Mucosa of descending colon (tissue), 3 donors: ENCODE measurements around the gene MRPS27. TPM values are rescaled to one million over a fixed set of nuclear protein-coding genes. Genes with fewer than 3 reads are reported as not detected.

Experiments
- ATAC-seq: fragments of 200-7000 bp; cut with Tn5 transposase; one replicate; pipeline ENCODE4 v1.9.1; 2020; ENCODE audit warnings: mild to moderate bottlenecking, moderate library complexity
- DNase-seq, 3 donors: peaks; one replicate each; pipeline ENCODE4 v3.0.0-alpha.2; 2020
- H3K36me3 ChIP-seq: fragments of 200-600 bp; one replicate; pipeline ENCODE4 v1.8.0; 2021; ENCODE audit warnings: low read depth, mild to moderate bottlenecking
- H3K4me1 ChIP-seq: fragments of 200-600 bp; one replicate; pipeline ENCODE4 v1.8.0; 2021; ENCODE audit warnings: low read depth, mild to moderate bottlenecking
- H3K4me3 ChIP-seq: fragments of 200-600 bp; one replicate; pipeline ENCODE4 v1.8.0; 2021; ENCODE audit warnings: mild to moderate bottlenecking
- H3K9me3 ChIP-seq: fragments of 200-600 bp; one replicate; pipeline ENCODE4 v1.8.0; 2021; ENCODE audit warnings: mild to moderate bottlenecking
- intact Hi-C, 2 donors: fragments of 100-400 bp; cut with DNase I in 1 of 2; cut with micrococcal nuclease in 1 of 2; formaldehyde crosslinking; loops; one replicate each; pipeline versions ENCODE4 v1.11.0 to v1.11.1; 2022; cut with DNase I, micrococcal nuclease
- total RNA-seq, 3 donors: library from RNA; stranded (reverse); fragmentation: NEBNext Ultra II Directional in 2 of 3; extraction: Animal tissue kit (Norgen Biotek cat#: 25700) in 2 of 3; gene quantifications; one replicate each; pipeline versions ENCODE4 v1.2.1 to v1.2.4, GENCODE V29; 2021 to 2023
- TF ChIP-seq, protein P1 (sequence below): fragments of 200-600 bp; IDR thresholded peaks from one replicate; pipeline ENCODE4 v1.8.0; 2022; ENCODE audit warnings: antibody characterized with exemption, mild to moderate bottlenecking
- donor health status: DM: no; HTN: no; CAD: no; lungs with moderate emphysema.
- donor health status: DM: no; HTN: no; CAD: no.
- donor health status: DM: no; HTN: yes; CAD: no.

The MRPS27 gene
- total RNA-seq, 3 donors from 2014 or later, result 32.7 to 40.3 (median 37.6) TPM

DNA sequence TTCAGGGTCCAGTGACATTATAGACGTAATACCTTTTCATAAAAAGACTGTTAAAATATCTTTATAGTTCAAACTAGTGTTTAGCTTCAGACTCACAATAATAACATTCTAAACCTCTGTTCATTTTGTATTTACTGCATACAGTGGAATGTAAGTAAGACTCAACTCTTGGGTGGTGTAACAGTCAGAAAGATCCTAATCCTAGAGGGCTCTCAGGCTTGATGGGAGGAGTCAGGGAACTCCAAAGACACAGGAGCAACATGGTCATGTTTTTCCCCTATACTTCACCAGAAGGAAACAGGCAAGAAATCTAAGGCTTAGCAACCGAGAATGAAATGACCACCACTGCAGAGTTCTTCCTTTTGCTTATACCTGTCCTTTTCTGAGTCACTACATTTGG is 82.6 kb downstream of the MRPS27 start:
- Histone ChIP-seq H3K9me3 (no peaks in the 10 kb centered on the region), H3K4me3 (no peak overlapping the region), H3K4me1 (no peaks in the 10 kb centered on the region), H3K36me3 (no peaks in the 10 kb centered on the region)
- no peak for ATAC-seq
- no peak for DNase-seq
- intact Hi-C loops, result no loop called here
- TF ChIP-seq, protein P1, sequence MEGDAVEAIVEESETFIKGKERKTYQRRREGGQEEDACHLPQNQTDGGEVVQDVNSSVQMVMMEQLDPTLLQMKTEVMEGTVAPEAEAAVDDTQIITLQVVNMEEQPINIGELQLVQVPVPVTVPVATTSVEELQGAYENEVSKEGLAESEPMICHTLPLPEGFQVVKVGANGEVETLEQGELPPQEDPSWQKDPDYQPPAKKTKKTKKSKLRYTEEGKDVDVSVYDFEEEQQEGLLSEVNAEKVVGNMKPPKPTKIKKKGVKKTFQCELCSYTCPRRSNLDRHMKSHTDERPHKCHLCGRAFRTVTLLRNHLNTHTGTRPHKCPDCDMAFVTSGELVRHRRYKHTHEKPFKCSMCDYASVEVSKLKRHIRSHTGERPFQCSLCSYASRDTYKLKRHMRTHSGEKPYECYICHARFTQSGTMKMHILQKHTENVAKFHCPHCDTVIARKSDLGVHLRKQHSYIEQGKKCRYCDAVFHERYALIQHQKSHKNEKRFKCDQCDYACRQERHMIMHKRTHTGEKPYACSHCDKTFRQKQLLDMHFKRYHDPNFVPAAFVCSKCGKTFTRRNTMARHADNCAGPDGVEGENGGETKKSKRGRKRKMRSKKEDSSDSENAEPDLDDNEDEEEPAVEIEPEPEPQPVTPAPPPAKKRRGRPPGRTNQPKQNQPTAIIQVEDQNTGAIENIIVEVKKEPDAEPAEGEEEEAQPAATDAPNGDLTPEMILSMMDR, result no peak

DNA sequence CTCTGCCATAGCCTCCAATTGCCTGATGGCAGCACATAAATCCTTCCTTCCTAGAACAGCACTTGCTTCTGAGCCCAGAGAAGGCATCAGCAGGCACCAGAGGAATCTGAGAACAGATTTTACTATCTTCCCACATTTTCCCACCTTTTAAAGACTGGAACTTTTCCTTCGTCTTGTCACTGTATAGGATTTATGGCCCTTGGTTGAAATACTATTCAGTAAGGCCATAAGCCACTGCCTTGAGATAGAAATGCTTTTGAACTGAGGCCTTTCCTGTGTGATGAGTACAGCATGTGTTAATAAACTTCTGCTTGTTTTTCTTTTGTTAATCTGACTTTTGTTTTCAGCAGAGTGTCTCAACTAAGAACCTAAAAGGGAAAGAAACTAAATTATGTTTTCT is 84.3 kb downstream of the MRPS27 start:
- Histone ChIP-seq H3K4me3 (no peak overlapping the region), H3K9me3 (no peaks in the 10 kb centered on the region), H3K4me1 (no peaks in the 10 kb centered on the region), H3K36me3 (no peaks in the 10 kb centered on the region)
- ATAC-seq (no peak), DNase-seq (no peak)
- TF ChIP-seq, protein P1, result no peak
- intact Hi-C loops, result no loop called here

GRCh38 chr5:72234868-72235267 is 85.2 kb downstream of the MRPS27 start:
- no peaks in the 10 kb centered on the region for H3K4me1 ChIP-seq
- no peak for ATAC-seq
- no peaks in the 10 kb centered on the region for H3K9me3 ChIP-seq
- no peak overlapping the region for H3K4me3 ChIP-seq
- H3K36me3 ChIP-seq, result no peaks in the 10 kb centered on the region
- DNase-seq, result no peak
- TF ChIP-seq, protein P1, result no peak
- intact Hi-C loops, result no loop called here

GRCh38 chr5:72234265-72234700 is 85.8 kb downstream of the MRPS27 start:
- H3K4me1 ChIP-seq, result no peaks in the 10 kb centered on the region
- TF ChIP-seq, protein P1, result no peak
- H3K4me3 ChIP-seq, result no peak overlapping the region
- DNase-seq (no peak), ATAC-seq (peak; percentile 65)
- H3K36me3 ChIP-seq, result no peaks in the 10 kb centered on the region
- no peaks in the 10 kb centered on the region for H3K9me3 ChIP-seq
- intact Hi-C loops, result no loop called here

DNA sequence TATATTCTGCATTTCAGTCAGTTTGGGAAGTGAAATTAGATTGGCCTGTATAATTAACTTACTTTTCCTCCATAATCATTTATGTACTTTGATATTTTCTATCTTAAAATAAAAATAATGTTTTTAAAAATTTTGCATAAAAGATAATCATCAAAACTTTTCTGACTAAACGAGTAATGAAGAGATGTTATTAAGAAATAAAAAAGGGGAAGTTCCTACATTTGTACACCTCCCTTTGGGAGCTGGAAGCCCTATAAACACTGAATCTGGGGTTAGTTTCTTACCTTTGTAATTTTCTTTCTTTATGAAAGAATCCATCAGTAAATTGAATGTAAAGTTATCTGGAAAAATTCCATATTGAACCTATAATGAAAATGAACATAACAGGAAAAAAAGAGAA is 86.2 kb downstream of the MRPS27 start:
- Histone ChIP-seq H3K36me3 (no peaks in the 10 kb centered on the region), H3K9me3 (no peaks in the 10 kb centered on the region), H3K4me1 (no peaks in the 10 kb centered on the region), H3K4me3 (no peak overlapping the region)
- intact Hi-C loops, result no loop called here
- ATAC-seq (no peak), DNase-seq (no peak)
- TF ChIP-seq, protein P1, result no peak

DNA sequence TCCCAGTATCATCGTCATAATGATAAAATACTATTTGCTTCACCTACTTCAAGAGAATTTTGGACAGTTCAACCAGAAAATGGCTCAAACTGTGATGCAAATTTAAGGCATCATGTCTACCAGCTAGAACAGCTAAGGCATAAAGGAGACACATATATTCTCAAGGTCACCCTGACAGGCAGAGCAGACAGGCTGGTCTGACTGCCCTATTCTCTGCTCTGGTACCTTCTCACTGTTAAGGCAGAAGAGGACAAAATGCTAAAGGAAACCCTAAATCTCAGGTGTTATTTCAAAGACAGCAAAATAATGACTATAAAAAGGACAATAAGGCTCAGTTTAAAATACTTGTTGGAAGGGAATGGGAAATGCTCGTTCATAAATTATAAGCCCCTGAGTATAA is 87.2 kb downstream of the MRPS27 start:
- intact Hi-C loops, result no loop called here
- TF ChIP-seq, protein P1, result no peak

More for the DNA sequence above, 87.2 kb downstream of the MRPS27 start:
- Histone ChIP-seq H3K4me3 (no peak overlapping the region), H3K4me1 (no peaks in the 10 kb centered on the region), H3K9me3 (no peaks in the 10 kb centered on the region), H3K36me3 (no peaks in the 10 kb centered on the region)
- ATAC-seq (no peak), DNase-seq (no peak)
